Measurements from ENCODE around the gene CDC23. TPM values are rescaled to one million over a fixed set of nuclear protein-coding genes. Genes with fewer than 3 reads are reported as not detected.

Gene CDC23
- total and polyA plus RNA-seq, 2 donors (not counting 1 experiment from before 2014, with no cell fraction given) = 11.8 to 35.4 TPM

DNA sequence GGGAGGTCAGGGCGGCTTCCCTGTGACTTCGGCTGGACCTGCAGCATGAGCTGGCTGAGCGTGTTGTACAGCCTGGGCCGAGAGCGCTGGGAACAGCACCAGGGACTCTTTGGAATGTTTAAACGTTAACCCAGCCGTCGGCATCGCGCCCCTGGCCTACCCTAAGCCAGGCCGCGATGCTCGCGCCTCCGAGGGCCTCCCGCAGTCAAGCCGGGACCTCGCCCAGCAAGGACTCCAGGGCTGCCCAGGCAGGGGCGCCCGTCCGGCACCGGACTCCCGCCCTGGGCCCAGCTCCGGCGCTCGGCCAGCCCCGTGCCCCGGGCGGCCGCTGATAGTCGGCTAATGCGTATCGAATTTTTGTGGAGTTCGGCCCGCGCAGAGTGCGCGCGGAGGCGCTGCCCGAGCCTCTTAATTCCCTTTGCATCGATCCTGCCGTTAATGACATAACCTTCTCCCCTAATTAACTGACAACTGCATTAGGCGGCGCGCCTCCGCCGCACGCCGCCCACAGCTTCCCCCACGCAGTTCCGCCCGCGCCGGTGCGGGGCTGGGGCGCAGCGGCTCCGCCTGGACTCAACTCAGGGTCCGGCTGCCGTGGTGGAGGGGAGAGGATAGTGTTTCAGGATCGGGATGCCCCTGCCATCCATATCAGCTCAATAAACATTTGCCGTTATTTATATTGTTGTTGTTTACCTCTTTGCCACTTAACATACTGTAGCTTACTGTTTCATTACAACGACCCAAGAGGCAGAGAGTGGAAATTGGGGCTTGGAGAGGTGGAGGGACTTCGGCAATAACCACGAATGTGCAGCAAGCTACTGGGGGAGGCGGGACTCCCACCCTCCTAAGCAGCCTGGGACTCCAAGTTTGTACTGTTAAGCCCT, 28.8 kb upstream of the CDC23 start:
- Mint-ChIP-seq H3K4me1 (peaks cover 19% of the 10 kb centered on the region), H3K27ac (no peak overlapping the region), H3K9me3 (ENCODE audit: insufficient read depth) (no peaks in the 10 kb centered on the region), H3K4me3 (peak overlapping the region; percentile 83), H3K27me3 (peaks cover 47% of the 10 kb centered on the region)
- Histone ChIP-seq H3K4me2 (replicated peaks; ENCODE audit: low read depth, low read length, poor library complexity, severe bottlenecking) (peak overlapping the region; percentile 88), H3K4me3 (ENCODE audit: control extremely low read depth in 1 of 5, extremely low read depth in 1 of 5, insufficient read depth in 1 of 5, low read depth in 2 of 5, low read length in 4 of 5) (peak overlapping the region in 3 of 5 experiments; percentile 36 to 56 (median 49)), H3K9me3 (ENCODE audit: control extremely low read depth in 1 of 3, control insufficient read depth in 2 of 3, insufficient read depth in 1 of 3, low read length in 2 of 3) (peaks cover 0 to 4% (median 0%) of the 10 kb centered on the region in 3 donors), H2AFZ (ENCODE audit: insufficient read depth, low read depth, low read length, poor library complexity, severe bottlenecking) (peak overlapping the region; percentile 78), H3K27me3 (replicated peaks in 1 of 4; ENCODE audit: control extremely low read depth in 1 of 4, control insufficient read depth in 3 of 4, insufficient read depth in 4 of 4, low read length in 3 of 4) (peaks cover 0 to 52% (median 41%) of the 10 kb centered on the region in 4 experiments), H3K36me3 (replicated peaks in 1 of 2; ENCODE audit: control extremely low read depth in 1 of 2, control insufficient read depth in 1 of 2, extremely low read depth in 1 of 2, insufficient read depth in 2 of 2, low read length in 1 of 2) (no peaks in the 10 kb centered on the region), H4K20me1 (ENCODE audit: control insufficient read depth, insufficient read depth, low read length, poor library complexity, severe bottlenecking) (no peaks in the 10 kb centered on the region), H3K27ac (ENCODE audit: low read length in 2 of 2) (no peak overlapping the region), H3K4me1 (ENCODE audit: control insufficient read depth in 2 of 2, insufficient read depth in 2 of 2, low read length in 2 of 2) (peaks cover 17 to 21% of the 10 kb centered on the region in 2 donors), H3K79me2 (ENCODE audit: control insufficient read depth, insufficient read depth, low read length) (no peaks in the 10 kb centered on the region), H3K9ac (ENCODE audit: low read length) (peak overlapping the region; percentile 62)
- intact Hi-C loops (cut with micrococcal nuclease) = no loop called here
- no peak for ATAC-seq (ENCODE audit: low read depth)
- POLR2A ChIA-PET = no interaction called here
- WGBS (ENCODE audit: insufficient coverage) = 10% methylated on average over 49 of the region's 67 CpGs
- TF ChIP-seq, protein P1, sequence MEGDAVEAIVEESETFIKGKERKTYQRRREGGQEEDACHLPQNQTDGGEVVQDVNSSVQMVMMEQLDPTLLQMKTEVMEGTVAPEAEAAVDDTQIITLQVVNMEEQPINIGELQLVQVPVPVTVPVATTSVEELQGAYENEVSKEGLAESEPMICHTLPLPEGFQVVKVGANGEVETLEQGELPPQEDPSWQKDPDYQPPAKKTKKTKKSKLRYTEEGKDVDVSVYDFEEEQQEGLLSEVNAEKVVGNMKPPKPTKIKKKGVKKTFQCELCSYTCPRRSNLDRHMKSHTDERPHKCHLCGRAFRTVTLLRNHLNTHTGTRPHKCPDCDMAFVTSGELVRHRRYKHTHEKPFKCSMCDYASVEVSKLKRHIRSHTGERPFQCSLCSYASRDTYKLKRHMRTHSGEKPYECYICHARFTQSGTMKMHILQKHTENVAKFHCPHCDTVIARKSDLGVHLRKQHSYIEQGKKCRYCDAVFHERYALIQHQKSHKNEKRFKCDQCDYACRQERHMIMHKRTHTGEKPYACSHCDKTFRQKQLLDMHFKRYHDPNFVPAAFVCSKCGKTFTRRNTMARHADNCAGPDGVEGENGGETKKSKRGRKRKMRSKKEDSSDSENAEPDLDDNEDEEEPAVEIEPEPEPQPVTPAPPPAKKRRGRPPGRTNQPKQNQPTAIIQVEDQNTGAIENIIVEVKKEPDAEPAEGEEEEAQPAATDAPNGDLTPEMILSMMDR (IDR thresholded peaks at IDR 0.05) = no peak
- TF ChIP-seq EZH2 (IDR thresholded peaks at IDR 0.05; ENCODE audit: borderline replicate concordance, insufficient read depth, low read depth, low read length, poor library complexity, severe bottlenecking) = no peak
- peak; percentile 53 for DNase-seq
- CTCF ChIA-PET = interaction anchor here (1.6 kb wide), 1 partner anchor 111 kb away, joined by 6 read pairs; the partner anchor contains the start of gene KDM3B
